IPS-20b (cell line): Measurements from ENCODE around the gene PTPRD.

Experiments used
- H3K27ac ChIP-seq: one replicate; pipeline ENCODE4 v1.5.1; 2013; ENCODE audit warnings: low read length
- H3K27me3 ChIP-seq: 2 replicates; pipeline ENCODE4 v1.6.1; 2013; ENCODE audit warnings: mild to moderate bottlenecking, low read length, inconsistent platforms; ENCODE audit not compliant: insufficient read depth
- H3K36me3 ChIP-seq: 2 replicates; pipeline ENCODE4 v1.6.1; 2013; ENCODE audit warnings: low read depth, mild to moderate bottlenecking, inconsistent platforms, low read length, moderate library complexity; ENCODE audit not compliant: insufficient read depth
- H3K4me1 ChIP-seq: 2 replicates; pipeline ENCODE4 v1.6.1; 2013; ENCODE audit warnings: mild to moderate bottlenecking, control low read depth, inconsistent platforms, low read length, moderate library complexity; ENCODE audit not compliant: insufficient read depth
- H3K4me3 ChIP-seq: 2 replicates; pipeline ENCODE4 v1.5.1; 2013; ENCODE audit warnings: mild to moderate bottlenecking, low read length, inconsistent platforms
- H3K9ac ChIP-seq: 2 replicates; pipeline ENCODE4 v1.6.1; 2013; ENCODE audit warnings: low read depth, mild to moderate bottlenecking, inconsistent platforms, low read length, moderate library complexity
- H3K9me3 ChIP-seq: 2 replicates; pipeline ENCODE4 v1.6.1; 2013; ENCODE audit warnings: mild to moderate bottlenecking, low read depth, low read length, inconsistent platforms; ENCODE audit not compliant: insufficient read depth

Gene PTPRD

GRCh38 chr9:10080012-10080411, 532.8 kb downstream of the PTPRD start:
- Histone ChIP-seq H3K9ac (no peak overlapping the region), H3K9me3 (no peaks in the 10 kb centered on the region), H3K4me1 (peaks cover 15% of the 10 kb centered on the region), H3K4me3 (no peak overlapping the region), H3K27ac (no peak overlapping the region), H3K27me3 (no peaks in the 10 kb centered on the region), H3K36me3 (no peaks in the 10 kb centered on the region)

GRCh38 chr9:10079284-10079964, 533.4 kb downstream of the PTPRD start:
- Histone ChIP-seq H3K27me3 (no peaks in the 10 kb centered on the region), H3K9me3 (no peaks in the 10 kb centered on the region), H3K4me3 (no peak overlapping the region), H3K4me1 (peaks cover 15% of the 10 kb centered on the region), H3K36me3 (no peaks in the 10 kb centered on the region), H3K9ac (no peak overlapping the region), H3K27ac (no peak overlapping the region)

GRCh38 chr9:10071579-10071978, 541.2 kb downstream of the PTPRD start:
- Histone ChIP-seq H3K9me3 (no peaks in the 10 kb centered on the region), H3K27ac (no peak overlapping the region), H3K36me3 (no peaks in the 10 kb centered on the region), H3K9ac (no peak overlapping the region), H3K4me1 (no peaks in the 10 kb centered on the region), H3K27me3 (no peaks in the 10 kb centered on the region), H3K4me3 (no peak overlapping the region)

DNA sequence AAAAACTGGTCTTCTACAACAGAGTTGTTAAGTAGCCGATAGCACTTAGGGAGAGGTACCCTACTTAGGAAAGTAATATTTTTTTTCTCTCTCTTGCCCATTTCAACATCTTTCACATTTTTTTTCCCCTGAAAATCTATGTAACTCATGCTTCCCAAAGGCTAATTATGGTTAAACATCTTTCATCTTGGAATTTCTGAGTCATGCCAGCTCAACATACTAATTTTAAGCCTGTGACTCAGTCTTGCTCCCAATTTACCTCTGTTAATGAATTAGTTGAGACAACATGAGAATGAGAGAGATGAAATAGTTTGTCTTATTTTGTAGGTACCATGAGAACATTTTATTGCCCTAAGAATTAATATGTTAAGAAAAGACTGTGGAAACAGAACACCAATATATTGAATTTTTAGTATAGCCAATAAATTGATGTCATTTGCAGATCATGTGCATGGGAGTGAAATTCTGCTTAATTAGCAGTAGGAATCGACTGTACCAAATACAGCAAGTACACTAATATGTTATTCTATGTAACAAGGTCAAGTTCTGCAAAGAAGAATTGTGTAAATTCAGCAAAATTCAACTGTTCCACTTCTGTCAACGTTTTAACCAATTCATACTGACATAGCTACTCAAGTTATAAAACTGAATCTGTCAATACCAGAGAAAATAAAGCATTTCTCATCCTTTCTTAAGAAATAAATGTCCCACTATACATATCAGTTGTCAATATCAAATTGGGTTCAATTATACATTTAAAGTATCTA, 550.0 kb downstream of the PTPRD start:
- Histone ChIP-seq H3K9me3 (no peaks in the 10 kb centered on the region), H3K4me1 (no peaks in the 10 kb centered on the region; the same call in 1 of the 2 replicates), H3K27ac (no peak overlapping the region), H3K27me3 (no peaks in the 10 kb centered on the region), H3K9ac (no peak overlapping the region), H3K36me3 (no peaks in the 10 kb centered on the region), H3K4me3 (no peak overlapping the region)

DNA sequence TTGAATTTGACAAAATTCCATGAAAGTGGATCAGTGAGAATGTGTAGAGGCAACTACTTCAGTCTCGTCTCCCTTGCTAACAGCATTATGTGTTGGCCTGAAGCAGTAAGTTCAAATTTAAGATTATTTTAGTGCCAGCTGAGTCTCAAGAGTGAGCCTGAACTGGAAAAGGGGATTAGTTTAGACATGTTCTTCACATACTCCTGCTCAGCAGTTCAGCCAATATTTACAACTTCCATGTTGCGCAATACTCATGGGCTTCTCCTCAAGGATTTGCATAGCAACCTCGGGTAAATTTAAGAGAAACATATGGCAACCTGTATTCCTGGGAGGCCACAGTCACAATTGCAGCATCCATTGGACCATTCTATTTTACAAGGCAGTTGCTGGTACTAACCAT, 553.8 kb downstream of the PTPRD start:
- Histone ChIP-seq H3K4me3 (no peak overlapping the region), H3K27me3 (peaks cover 7% of the 10 kb centered on the region; the same call in 1 of the 2 replicates), H3K27ac (no peak overlapping the region), H3K9me3 (no peaks in the 10 kb centered on the region), H3K36me3 (no peaks in the 10 kb centered on the region), H3K9ac (no peak overlapping the region), H3K4me1 (no peaks in the 10 kb centered on the region; the same call in 1 of the 2 replicates)

GRCh38 chr9:10055886-10056395, 556.9 kb downstream of the PTPRD start:
- peaks cover 22% of the 10 kb centered on the region for H3K27me3 ChIP-seq
- no peaks in the 10 kb centered on the region for H3K36me3 ChIP-seq
- H3K4me3 ChIP-seq = no peak overlapping the region
- no peaks in the 10 kb centered on the region; the same call in 1 of the 2 replicates for H3K4me1 ChIP-seq
- H3K27ac ChIP-seq = no peak overlapping the region
- H3K9ac ChIP-seq = no peak overlapping the region
- no peaks in the 10 kb centered on the region for H3K9me3 ChIP-seq

DNA sequence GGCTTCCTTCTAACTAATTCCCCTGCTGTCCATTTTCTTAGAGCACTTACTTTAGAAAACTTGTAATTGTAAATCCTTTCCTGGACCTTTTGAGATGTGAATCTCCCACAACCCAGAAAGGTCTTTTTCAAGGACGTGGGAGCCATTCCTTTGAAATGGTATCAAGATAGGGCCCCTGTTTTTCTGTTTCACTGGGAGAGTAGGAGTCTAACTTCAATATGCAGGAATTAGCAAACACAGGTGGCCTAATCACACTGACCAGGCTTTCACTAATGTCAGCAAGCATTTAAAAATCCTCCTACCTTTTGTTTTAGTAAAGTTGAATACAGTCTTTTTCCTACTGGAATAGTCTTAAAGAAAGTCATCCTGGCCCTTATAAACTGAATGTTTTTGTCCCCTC, 558.3 kb downstream of the PTPRD start:
- no peaks in the 10 kb centered on the region; the same call in 1 of the 2 replicates for H3K4me1 ChIP-seq
- H3K9ac ChIP-seq = no peak overlapping the region
- no peak overlapping the region for H3K4me3 ChIP-seq
- no peak overlapping the region for H3K27ac ChIP-seq
- H3K9me3 ChIP-seq = no peaks in the 10 kb centered on the region
- no peaks in the 10 kb centered on the region for H3K36me3 ChIP-seq
- H3K27me3 ChIP-seq = peaks cover 22% of the 10 kb centered on the region

- no peaks in the 10 kb centered on the region for H3K4me1 ChIP-seq
- no peak overlapping the region for H3K4me3 ChIP-seq
- no peaks in the 10 kb centered on the region for H3K9me3 ChIP-seq
- H3K27ac ChIP-seq = no peak overlapping the region
- peaks cover 22% of the 10 kb centered on the region for H3K27me3 ChIP-seq
- no peaks in the 10 kb centered on the region for H3K36me3 ChIP-seq
- H3K9ac ChIP-seq = no peak overlapping the region
These were observed 559.9 kb downstream of the PTPRD start for GRCh38 chr9:10052916-10053315.

- H3K4me1 ChIP-seq = no peaks in the 10 kb centered on the region
- H3K9me3 ChIP-seq = no peaks in the 10 kb centered on the region
- H3K27me3 ChIP-seq = peaks cover 22% of the 10 kb centered on the region
- no peak overlapping the region for H3K4me3 ChIP-seq
- H3K27ac ChIP-seq = no peak overlapping the region
- H3K36me3 ChIP-seq = no peaks in the 10 kb centered on the region
- no peak overlapping the region for H3K9ac ChIP-seq
These were observed 560.6 kb downstream of the PTPRD start for GRCh38 chr9:10052181-10052580.

DNA sequence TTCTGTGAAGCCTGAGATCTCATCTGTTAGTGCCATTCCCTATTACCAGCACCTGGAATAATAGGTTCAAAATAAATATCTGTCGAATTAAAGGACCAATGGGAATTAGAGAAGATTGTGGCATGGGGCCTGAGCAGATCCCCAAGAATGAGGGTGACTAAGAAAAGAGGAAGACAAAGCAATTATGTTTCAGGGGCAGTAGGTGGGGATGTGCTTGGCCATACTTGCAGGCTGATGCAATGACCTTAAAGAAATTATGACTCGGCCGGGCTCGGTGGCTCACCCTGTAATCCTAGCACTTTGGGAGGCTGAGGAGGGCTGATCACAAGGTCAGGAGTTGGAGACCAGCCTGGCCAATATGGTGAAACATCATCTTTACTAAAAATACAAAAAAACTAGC, 562.8 kb downstream of the PTPRD start:
- no peak overlapping the region for H3K4me3 ChIP-seq
- H3K9me3 ChIP-seq = no peaks in the 10 kb centered on the region
- H3K9ac ChIP-seq = no peak overlapping the region
- no peaks in the 10 kb centered on the region for H3K36me3 ChIP-seq
- no peak overlapping the region for H3K27ac ChIP-seq
- peaks cover 17% of the 10 kb centered on the region for H3K27me3 ChIP-seq
- H3K4me1 ChIP-seq = no peaks in the 10 kb centered on the region

GRCh38 chr9:10048994-10049393, 563.8 kb downstream of the PTPRD start:
- Histone ChIP-seq H3K4me1 (no peaks in the 10 kb centered on the region), H3K36me3 (no peaks in the 10 kb centered on the region), H3K27ac (no peak overlapping the region), H3K4me3 (no peak overlapping the region), H3K27me3 (peaks cover 15% of the 10 kb centered on the region), H3K9ac (no peak overlapping the region), H3K9me3 (no peaks in the 10 kb centered on the region)

- H3K36me3 ChIP-seq = no peaks in the 10 kb centered on the region
- no peaks in the 10 kb centered on the region for H3K27me3 ChIP-seq
- no peak overlapping the region for H3K27ac ChIP-seq
- H3K4me3 ChIP-seq = no peak overlapping the region
- H3K9ac ChIP-seq = no peak overlapping the region
- no peaks in the 10 kb centered on the region for H3K9me3 ChIP-seq
- H3K4me1 ChIP-seq = no peaks in the 10 kb centered on the region
These were observed 567.2 kb downstream of the PTPRD start for GRCh38 chr9:10045598-10045997.
